Measurements from ENCODE around the gene ADARB2. TPM values are rescaled to one million over a fixed set of nuclear protein-coding genes. Genes with fewer than 3 reads are reported as not detected.

The ADARB2 gene
- total and polyA plus RNA-seq, 2 experiments from 2014 or later = 2.0 to 5.0 TPM

- TF ChIP-seq ZNF114 (CRISPR knock-in tag; IDR thresholded peaks at IDR 0.05) (no peak), CREB1 (CRISPR knock-in tag; IDR thresholded peaks at IDR 0.05; ENCODE audit: low read depth) (no peak), JUNB (IDR thresholded peaks at IDR 0.05; ENCODE audit: unreplicated experiment) (no peak), POLR2AphosphoS5 (IDR thresholded peaks at IDR 0.05; ENCODE audit: low read depth) (no peak), NANOG (IDR thresholded peaks at IDR 0.05; ENCODE audit: borderline replicate concordance) (no peak), REST (IDR thresholded peaks at IDR 0.05; ENCODE audit: unreplicated experiment) (no peak), CTCF (conservative IDR thresholded peaks at IDR 0.05; ENCODE audit: low read depth in 2 of 2) (no peak), EZH2phosphoT487 (IDR thresholded peaks at IDR 0.05; ENCODE audit: unreplicated experiment) (no peak), ZNF331 (CRISPR knock-in tag; IDR thresholded peaks at IDR 0.05; ENCODE audit: low read depth) (no peak)
Observed at GRCh38 chr10:1553951-1554350, 183.4 kb downstream of the ADARB2 start (continued).

- Histone ChIP-seq H3K4me2 (no peak overlapping the region), H3F3A (replicated peaks; ENCODE audit: low read depth) (no peaks in the 10 kb centered on the region), H3K27me3 (ENCODE audit: insufficient read depth) (no peaks in the 10 kb centered on the region), H3K9me2 (ENCODE audit: insufficient read depth) (no peaks in the 10 kb centered on the region), H2AFZ (no peak overlapping the region), H3K27ac (ENCODE audit: low read depth) (no peak overlapping the region), H3K79me2 (replicated peaks; ENCODE audit: insufficient read depth) (no peaks in the 10 kb centered on the region), H3K4me1 (ENCODE audit: insufficient read depth) (no peaks in the 10 kb centered on the region), H3K4me3 (no peak overlapping the region), H3K36me3 (ENCODE audit: insufficient read depth) (no peaks in the 10 kb centered on the region), H4K20me1 (replicated peaks; ENCODE audit: insufficient read depth) (no peaks in the 10 kb centered on the region)
- Mint-ChIP-seq H3K4me1 (peaks cover 10% of the 10 kb centered on the region), H3K36me3 (ENCODE audit: low read depth) (peaks cover 8% of the 10 kb centered on the region; the same call in 2 of the 3 replicates), H3K4me3 (no peak overlapping the region), H3K27me3 (ENCODE audit: insufficient read depth, low read depth, poor library complexity) (peaks cover 11% of the 10 kb centered on the region), H3K9me3 (peaks cover 9% of the 10 kb centered on the region), H3K27ac (no peak overlapping the region)
- DNase-seq (ENCODE audit: low spot score) (no peak), ATAC-seq (no peak)
- TF ChIP-seq CTCF (conservative IDR thresholded peaks at IDR 0.05; ENCODE audit: low read depth in 2 of 2) (no peak), STAT1 (IDR thresholded peaks at IDR 0.05; ENCODE audit: unreplicated experiment) (no peak), CREB1 (CRISPR knock-in tag; IDR thresholded peaks at IDR 0.05; ENCODE audit: low read depth) (no peak), NANOG (IDR thresholded peaks at IDR 0.05; ENCODE audit: borderline replicate concordance) (no peak), REST (IDR thresholded peaks at IDR 0.05; ENCODE audit: unreplicated experiment) (no peak), EZH2 (IDR thresholded peaks at IDR 0.05; ENCODE audit: low read depth, unreplicated experiment) (no peak), ZNF331 (CRISPR knock-in tag; IDR thresholded peaks at IDR 0.05; ENCODE audit: low read depth) (no peak), ETS1 (IDR thresholded peaks at IDR 0.05) (no peak)
Observed at GRCh38 chr10:1552881-1553670, 184.2 kb downstream of the ADARB2 start.
